ENCODE data around the gene JUN.
"Not testable (repeated sequence)": the region's sequence is repeated elsewhere in the genome, so short reads cannot be mapped to it uniquely, and the experiment has no call there.

JUN gene

GRCh38 chr1:58804853-58805565 lies 21.2 kb upstream of the JUN start:
- ChIA-PET CTCF (no interaction called here), POLR2A (interaction anchor here (1.8 kb wide), 1 partner anchor 21 kb away, joined by 6 read pairs; the partner anchor contains the start of gene JUN)
- no peak for DNase-seq (ENCODE audit: extremely low spot score)
- no peak for TF ChIP-seq ZNF384 (IDR thresholded peaks at IDR 0.05)
- TF ChIP-seq ARNT (IDR thresholded peaks at IDR 0.05): no peak
- no peak for TF ChIP-seq LEF1 (IDR thresholded peaks at IDR 0.05; ENCODE audit: borderline replicate concordance)
- no peak for TF ChIP-seq PKNOX1 (IDR thresholded peaks at IDR 0.05)
- no peak for TF ChIP-seq SP1 (IDR thresholded peaks at IDR 0.05)
- no peak for TF ChIP-seq TARDBP (IDR thresholded peaks at IDR 0.05)
- TF ChIP-seq CTBP1 (IDR thresholded peaks at IDR 0.05; ENCODE audit: borderline replicate concordance): no peak
- no peak for TF ChIP-seq HDGF (IDR thresholded peaks at IDR 0.05; ENCODE audit: borderline replicate concordance)
- TF ChIP-seq FOXK2 (IDR thresholded peaks at IDR 0.05): no peak
- TF ChIP-seq FOXM1 (IDR thresholded peaks at IDR 0.05; ENCODE audit: borderline replicate concordance): no peak
- TF ChIP-seq NFRKB (IDR thresholded peaks at IDR 0.05): no peak
- no peak for TF ChIP-seq BHLHE40 (IDR thresholded peaks at IDR 0.05; ENCODE audit: borderline replicate concordance)
- no peak for TF ChIP-seq ELF4 (IDR thresholded peaks at IDR 0.05)
- TF ChIP-seq L3MBTL2 (conservative IDR thresholded peaks at IDR 0.05): no peak
- TF ChIP-seq SUZ12 (IDR thresholded peaks at IDR 0.05): no peak

- ChIA-PET CTCF (interaction anchor here (0.7 kb wide), 1 partner anchor 409 kb away, joined by 7 read pairs; no protein-coding TSS in a partner anchor), POLR2A (interaction anchor here (1.8 kb wide), 1 partner anchor 20 kb away, joined by 6 read pairs; the partner anchor contains the start of gene JUN)
- DNase-seq (ENCODE audit: extremely low spot score): no peak
- TF ChIP-seq ZNF384 (IDR thresholded peaks at IDR 0.05): no peak
- no peak for TF ChIP-seq BHLHE40 (IDR thresholded peaks at IDR 0.05; ENCODE audit: borderline replicate concordance)
- TF ChIP-seq ARNT (IDR thresholded peaks at IDR 0.05): no peak
- no peak for TF ChIP-seq L3MBTL2 (conservative IDR thresholded peaks at IDR 0.05)
- no peak for TF ChIP-seq SUZ12 (IDR thresholded peaks at IDR 0.05)
- no peak for TF ChIP-seq ELF4 (IDR thresholded peaks at IDR 0.05)
- TF ChIP-seq SP1 (IDR thresholded peaks at IDR 0.05): no peak
- TF ChIP-seq FOXK2 (IDR thresholded peaks at IDR 0.05): no peak
- no peak for TF ChIP-seq HDGF (IDR thresholded peaks at IDR 0.05; ENCODE audit: borderline replicate concordance)
Measured at GRCh38 chr1:58803858-58804257, 20.0 kb upstream of the JUN start.

GRCh38 chr1:58802640-58803399 lies 19.0 kb upstream of the JUN start:
- DNase-seq (ENCODE audit: extremely low spot score): no peak
- ChIA-PET CTCF (no interaction called here), POLR2A (no interaction called here)
- TF ChIP-seq NFRKB (IDR thresholded peaks at IDR 0.05) (no peak), LEF1 (IDR thresholded peaks at IDR 0.05; ENCODE audit: borderline replicate concordance) (no peak), ELF4 (IDR thresholded peaks at IDR 0.05) (no peak), FOXK2 (IDR thresholded peaks at IDR 0.05) (no peak), SP1 (IDR thresholded peaks at IDR 0.05) (no peak), ZNF384 (IDR thresholded peaks at IDR 0.05) (no peak), SUZ12 (IDR thresholded peaks at IDR 0.05) (no peak), PKNOX1 (IDR thresholded peaks at IDR 0.05) (no peak), TARDBP (IDR thresholded peaks at IDR 0.05) (no peak), BHLHE40 (IDR thresholded peaks at IDR 0.05; ENCODE audit: borderline replicate concordance) (no peak)

GRCh38 chr1:58801286-58801685 lies 17.4 kb upstream of the JUN start:
- CTCF ChIA-PET; POLR2A ChIA-PET; DNase-seq (ENCODE audit: extremely low spot score): not testable (repeated sequence)

- POLR2A ChIA-PET: no interaction called here
- DNase-seq (ENCODE audit: extremely low spot score): no peak
- CTCF ChIA-PET: no interaction called here
- TF ChIP-seq FOXA1 (IDR thresholded peaks at IDR 0.05) (no peak), SUZ12 (IDR thresholded peaks at IDR 0.05) (no peak), ZNF384 (IDR thresholded peaks at IDR 0.05) (no peak)
Measured at GRCh38 chr1:58799650-58800049, 15.8 kb upstream of the JUN start.

GRCh38 chr1:58798910-58799442 lies 15.1 kb upstream of the JUN start:
- POLR2A ChIA-PET: interaction anchor here (0.9 to 1.6 kb wide), 2 partner anchors 13 to 15 kb away, joined by 3 to 7 read pairs; partner anchors contain the start of gene JUN
- TF ChIP-seq CTBP1 (IDR thresholded peaks at IDR 0.05; ENCODE audit: borderline replicate concordance) (no peak), SUZ12 (IDR thresholded peaks at IDR 0.05) (no peak)
- no peak for DNase-seq (ENCODE audit: extremely low spot score)
- CTCF ChIA-PET: no interaction called here

- CTCF ChIA-PET: no interaction called here
Measured at GRCh38 chr1:58796416-58796815, 12.6 kb upstream of the JUN start.

More at GRCh38 chr1:58796416-58796815, 12.6 kb upstream of the JUN start:
- POLR2A ChIA-PET: interaction anchor here (1.1 kb wide), 1 partner anchor 11 kb away, joined by 3 read pairs; no protein-coding TSS in a partner anchor
- no peak for DNase-seq (ENCODE audit: extremely low spot score)
- TF ChIP-seq BHLHE40 (IDR thresholded peaks at IDR 0.05; ENCODE audit: borderline replicate concordance): no peak
- TF ChIP-seq CTBP1 (IDR thresholded peaks at IDR 0.05; ENCODE audit: borderline replicate concordance): no peak
- TF ChIP-seq FOXA1 (IDR thresholded peaks at IDR 0.05): no peak
- TF ChIP-seq NFRKB (IDR thresholded peaks at IDR 0.05): no peak
- no peak for TF ChIP-seq HDGF (IDR thresholded peaks at IDR 0.05; ENCODE audit: borderline replicate concordance)
- no peak for TF ChIP-seq L3MBTL2 (conservative IDR thresholded peaks at IDR 0.05)
- no peak for TF ChIP-seq FOXK2 (IDR thresholded peaks at IDR 0.05)
- no peak for TF ChIP-seq ZNF384 (IDR thresholded peaks at IDR 0.05)
- TF ChIP-seq ELF4 (IDR thresholded peaks at IDR 0.05): no peak
- TF ChIP-seq LEF1 (IDR thresholded peaks at IDR 0.05; ENCODE audit: borderline replicate concordance): no peak
- TF ChIP-seq TARDBP (IDR thresholded peaks at IDR 0.05): no peak
- no peak for TF ChIP-seq PKNOX1 (IDR thresholded peaks at IDR 0.05)

Data from HEK293T (cell line).